ENCODE results near the gene HOXA10. TPM values are rescaled to one million over a fixed set of nuclear protein-coding genes. Genes with fewer than 3 reads are reported as not detected.

Gene HOXA10
- total RNA-seq, 1 experiment from 2014 or later: 19.6 TPM

DNA sequence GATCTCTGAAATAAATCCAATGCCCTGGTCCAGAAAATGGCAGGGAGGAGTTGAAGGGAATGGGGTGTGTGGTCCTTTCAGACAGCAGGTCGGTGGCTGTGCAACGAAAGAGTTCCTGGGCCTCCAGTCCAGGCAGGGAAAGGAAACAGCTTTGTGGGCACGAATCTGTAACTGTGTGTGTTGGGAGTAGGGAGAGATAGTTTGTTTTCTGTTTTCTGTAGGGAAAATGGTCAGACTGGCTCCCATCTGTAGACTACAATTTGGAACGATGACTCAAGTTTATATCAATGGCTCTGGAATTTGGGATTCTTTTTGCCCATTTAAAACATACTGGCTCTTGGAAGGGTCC, 6.2 kb downstream of the HOXA10 start (continued):
- TF ChIP-seq, protein P1, sequence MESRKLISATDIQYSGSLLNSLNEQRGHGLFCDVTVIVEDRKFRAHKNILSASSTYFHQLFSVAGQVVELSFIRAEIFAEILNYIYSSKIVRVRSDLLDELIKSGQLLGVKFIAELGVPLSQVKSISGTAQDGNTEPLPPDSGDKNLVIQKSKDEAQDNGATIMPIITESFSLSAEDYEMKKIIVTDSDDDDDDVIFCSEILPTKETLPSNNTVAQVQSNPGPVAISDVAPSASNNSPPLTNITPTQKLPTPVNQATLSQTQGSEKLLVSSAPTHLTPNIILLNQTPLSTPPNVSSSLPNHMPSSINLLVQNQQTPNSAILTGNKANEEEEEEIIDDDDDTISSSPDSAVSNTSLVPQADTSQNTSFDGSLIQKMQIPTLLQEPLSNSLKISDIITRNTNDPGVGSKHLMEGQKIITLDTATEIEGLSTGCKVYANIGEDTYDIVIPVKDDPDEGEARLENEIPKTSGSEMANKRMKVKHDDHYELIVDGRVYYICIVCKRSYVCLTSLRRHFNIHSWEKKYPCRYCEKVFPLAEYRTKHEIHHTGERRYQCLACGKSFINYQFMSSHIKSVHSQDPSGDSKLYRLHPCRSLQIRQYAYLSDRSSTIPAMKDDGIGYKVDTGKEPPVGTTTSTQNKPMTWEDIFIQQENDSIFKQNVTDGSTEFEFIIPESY (IDR thresholded peaks at IDR 0.05; ENCODE audit: extremely low read depth, insufficient replicate concordance, low read length): no peak
- TF ChIP-seq ZNF274 (IDR thresholded peaks at IDR 0.05; ENCODE audit: low read depth, low read length) (no peak), JUND (IDR thresholded peaks at IDR 0.05) (no peak), CBX3 (IDR thresholded peaks at IDR 0.05; ENCODE audit: low read depth) (no peak), SP1 (IDR thresholded peaks at IDR 0.05; ENCODE audit: low read depth) (no peak), ZFX (IDR thresholded peaks at IDR 0.05) (no peak), ELF1 (IDR thresholded peaks at IDR 0.05; ENCODE audit: borderline replicate concordance, low read depth) (no peak)
- TF ChIP-seq, protein P2, sequence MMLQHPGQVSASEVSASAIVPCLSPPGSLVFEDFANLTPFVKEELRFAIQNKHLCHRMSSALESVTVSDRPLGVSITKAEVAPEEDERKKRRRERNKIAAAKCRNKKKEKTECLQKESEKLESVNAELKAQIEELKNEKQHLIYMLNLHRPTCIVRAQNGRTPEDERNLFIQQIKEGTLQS (IDR thresholded peaks at IDR 0.05): no peak

DNA sequence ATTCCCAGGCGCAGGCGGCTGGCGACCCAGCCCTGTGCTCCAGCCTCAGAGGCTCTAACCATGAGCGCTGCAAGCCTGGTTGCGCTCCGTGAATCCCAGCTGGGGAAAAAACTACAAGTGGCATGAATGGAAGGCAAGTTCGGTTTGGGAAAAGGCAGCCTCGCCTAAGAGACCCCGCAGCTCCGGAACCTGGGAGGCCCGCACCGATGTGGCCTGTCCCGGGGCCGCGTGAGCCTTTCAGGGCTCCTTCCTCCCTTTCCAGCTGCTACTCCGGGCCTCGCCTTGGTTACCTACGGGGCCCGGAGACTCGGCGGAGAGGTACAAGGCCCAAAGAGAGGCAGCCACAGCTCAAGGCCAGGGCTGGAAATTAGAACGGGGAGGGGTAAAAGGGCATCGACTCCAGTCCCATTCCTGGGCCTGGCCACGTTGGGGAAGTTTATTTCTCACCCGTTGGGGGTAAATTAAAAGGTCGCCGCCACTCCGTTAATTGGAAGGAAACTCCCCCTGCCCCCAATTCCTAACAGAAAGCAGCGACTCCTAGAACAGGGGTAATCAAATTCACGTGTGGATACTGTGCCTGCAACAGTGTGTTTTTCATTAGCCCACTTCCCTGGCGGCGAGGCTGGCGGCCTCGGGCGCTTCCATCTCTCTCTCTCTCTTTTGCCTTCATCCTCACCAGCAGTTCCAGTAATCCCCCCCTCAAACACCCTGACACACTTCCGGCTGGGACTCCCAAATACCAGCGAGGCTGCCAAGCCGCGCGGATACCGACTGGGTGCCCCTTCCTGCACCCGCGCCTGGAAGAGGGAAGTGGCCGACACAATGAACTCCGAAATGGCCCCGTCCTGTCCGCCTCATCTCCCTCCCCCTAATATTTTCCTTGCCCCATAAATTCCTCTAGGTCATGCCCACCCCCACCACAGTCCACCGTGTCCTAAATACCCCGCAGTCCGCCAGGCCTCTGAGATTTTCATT, 7.3 kb downstream of the HOXA10 start:
- Histone ChIP-seq H3K9me3 (ENCODE audit: control insufficient read depth in 1 of 2, insufficient read depth in 1 of 2, low read depth in 1 of 2, low read length in 2 of 2) (no peaks in the 10 kb centered on the region), H3K36me3 (ENCODE audit: control insufficient read depth in 1 of 2, insufficient read depth in 2 of 2, low read length in 2 of 2) (peaks cover 0 to 4% of the 10 kb centered on the region in 2 experiments; a peak in 1 of 4 replicates), H3K4me3 (replicated peaks in 1 of 2; ENCODE audit: low read depth in 1 of 2, low read length in 2 of 2) (peak overlapping the region; percentile 77 to 84), H3K4me1 (ENCODE audit: control insufficient read depth in 1 of 2, insufficient read depth in 2 of 2, low read length in 2 of 2) (peaks cover 30 to 76% of the 10 kb centered on the region in 2 experiments), H3K4me2 (ENCODE audit: low read length) (peak overlapping the region; percentile 97), H3K27me3 (ENCODE audit: insufficient read depth, low read length) (no peaks in the 10 kb centered on the region), H3K79me2 (ENCODE audit: insufficient read depth, low read length) (peaks cover 99% of the 10 kb centered on the region), H4K20me1 (ENCODE audit: insufficient read depth) (no peaks in the 10 kb centered on the region), H2AFZ (ENCODE audit: low read depth, low read length, poor library complexity, severe bottlenecking) (no peak overlapping the region), H3K27ac (ENCODE audit: low read depth, low read length) (peak overlapping the region; percentile 91), H3K9me2 (ENCODE audit: insufficient read depth) (no peaks in the 10 kb centered on the region), H3K9ac (ENCODE audit: low read length) (peak overlapping the region; percentile 89)
- no peak for ATAC-seq
- ChIA-PET POLR2A (interaction anchor here (1.0 kb wide), 1 partner anchor 9 kb away, joined by 4 read pairs; no protein-coding TSS in a partner anchor), CTCF (interaction anchor here (1.3 to 6.6 kb wide), 2 partner anchors 10 to 13 kb away, joined by 4 to 32 read pairs; partner anchors contain the start of gene HOXA7), RAD21 (ENCODE audit: low non-redundant PET in 1 of 2, low total read pairs in 2 of 2, uncharacterized antibody in 2 of 2, unreplicated experiment in 2 of 2) (no interaction called here)
- DNase-seq (ENCODE audit: low read depth, low spot score): no peak
- intact Hi-C loops (cut with micrococcal nuclease): loop anchor here (10.0 kb wide), 1 partner anchor 1302 kb away; no protein-coding TSS in a partner anchor
- BruUV-seq (replicated peaks): no TSS peak
- TF ChIP-seq SRF (IDR thresholded peaks at IDR 0.05; ENCODE audit: low read depth): no peak
- no peak for TF ChIP-seq SIN3A (IDR thresholded peaks at IDR 0.05; ENCODE audit: low read depth)
- TF ChIP-seq ZFX (IDR thresholded peaks at IDR 0.05): peak; percentile 87
- no peak for TF ChIP-seq EZH2 (IDR thresholded peaks at IDR 0.05)
- no peak for TF ChIP-seq ZNF274 (IDR thresholded peaks at IDR 0.05; ENCODE audit: low read depth, low read length)
- TF ChIP-seq CBX3 (IDR thresholded peaks at IDR 0.05; ENCODE audit: low read depth): no peak
- no peak for TF ChIP-seq EGR1 (IDR thresholded peaks at IDR 0.05; ENCODE audit: low read depth)
- peak; percentile 44 for TF ChIP-seq TCF7L2 (IDR thresholded peaks at IDR 0.05; ENCODE audit: borderline replicate concordance, extremely low read depth, insufficient read depth, insufficient read length)
- peak; percentile 9 for TF ChIP-seq POLR2A (IDR thresholded peaks at IDR 0.05; ENCODE audit: borderline replicate concordance, extremely low read depth, insufficient read depth, insufficient read length)
- TF ChIP-seq, protein P3, sequence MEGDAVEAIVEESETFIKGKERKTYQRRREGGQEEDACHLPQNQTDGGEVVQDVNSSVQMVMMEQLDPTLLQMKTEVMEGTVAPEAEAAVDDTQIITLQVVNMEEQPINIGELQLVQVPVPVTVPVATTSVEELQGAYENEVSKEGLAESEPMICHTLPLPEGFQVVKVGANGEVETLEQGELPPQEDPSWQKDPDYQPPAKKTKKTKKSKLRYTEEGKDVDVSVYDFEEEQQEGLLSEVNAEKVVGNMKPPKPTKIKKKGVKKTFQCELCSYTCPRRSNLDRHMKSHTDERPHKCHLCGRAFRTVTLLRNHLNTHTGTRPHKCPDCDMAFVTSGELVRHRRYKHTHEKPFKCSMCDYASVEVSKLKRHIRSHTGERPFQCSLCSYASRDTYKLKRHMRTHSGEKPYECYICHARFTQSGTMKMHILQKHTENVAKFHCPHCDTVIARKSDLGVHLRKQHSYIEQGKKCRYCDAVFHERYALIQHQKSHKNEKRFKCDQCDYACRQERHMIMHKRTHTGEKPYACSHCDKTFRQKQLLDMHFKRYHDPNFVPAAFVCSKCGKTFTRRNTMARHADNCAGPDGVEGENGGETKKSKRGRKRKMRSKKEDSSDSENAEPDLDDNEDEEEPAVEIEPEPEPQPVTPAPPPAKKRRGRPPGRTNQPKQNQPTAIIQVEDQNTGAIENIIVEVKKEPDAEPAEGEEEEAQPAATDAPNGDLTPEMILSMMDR (IDR thresholded peaks at IDR 0.05 in 2 of 3, conservative IDR thresholded peaks at IDR 0.05 in 1 of 3; ENCODE audit: borderline replicate concordance in 1 of 3, insufficient read depth in 1 of 3, low read depth in 2 of 3, low read length in 2 of 3): no peak
- no peak for TF ChIP-seq EZH2phosphoT487 (IDR thresholded peaks at IDR 0.05; ENCODE audit: borderline replicate concordance)
- no peak for TF ChIP-seq SP1 (IDR thresholded peaks at IDR 0.05; ENCODE audit: low read depth)
- no peak for TF ChIP-seq ELF1 (IDR thresholded peaks at IDR 0.05; ENCODE audit: borderline replicate concordance, low read depth)
- no peak for TF ChIP-seq RAD21 (IDR thresholded peaks at IDR 0.05; ENCODE audit: low read depth)
- TF ChIP-seq, protein P4, sequence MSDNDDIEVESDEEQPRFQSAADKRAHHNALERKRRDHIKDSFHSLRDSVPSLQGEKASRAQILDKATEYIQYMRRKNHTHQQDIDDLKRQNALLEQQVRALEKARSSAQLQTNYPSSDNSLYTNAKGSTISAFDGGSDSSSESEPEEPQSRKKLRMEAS (IDR thresholded peaks at IDR 0.05): no peak
